ENCODE data around the gene INO80E.

- TF ChIP-seq CTCF (conservative IDR thresholded peaks at IDR 0.05; ENCODE audit: low read length) (no peak), EZH2phosphoT487 (IDR thresholded peaks at IDR 0.05; ENCODE audit: borderline replicate concordance) (no peak)
Measured at GRCh38 chr16:30006659-30007377, 10.8 kb downstream of the INO80E start.

All from Loucy (cell line).